HCT116 (cell line): ENCODE results near the gene PRICKLE2. TPM values are rescaled to one million over a fixed set of nuclear protein-coding genes. Genes with fewer than 3 reads are reported as not detected.

Experiments
- ATAC-seq: fragments of 200-7000 bp; cut with Tn5 transposase; 2 replicates; pipeline ENCODE4 v1.9.1; 2020; ENCODE audit warnings: mild to moderate bottlenecking, moderate library complexity
- BruUV-seq: library from RNA; stranded (reverse); fragments of 400-500 nt; replicated peaks from 2 replicates; lab custom pipeline; 2021; lab: Mats Ljungman, UMichigan
- CTCF ChIA-PET: fragments of 300-600 bp; sonication (Branson Sonifier 250); formaldehyde crosslinking; loops from one replicate; lab custom pipeline; 2021; ENCODE audit warnings: antibody characterized with exemption; lab: Charles Lee
- POLR2A ChIA-PET: fragments of 300-600, 350-600 bp; sonication (Branson Sonifier 250); formaldehyde crosslinking; loops from one replicate; lab custom pipeline; 2021; ENCODE audit warnings: antibody characterized with exemption; lab: Charles Lee
- RAD21 ChIA-PET, 2 experiments: fragments of 300-600 bp; sonication (Branson Sonifier 250); formaldehyde crosslinking; loops; one replicate each; lab custom pipeline; 2023; ENCODE audit warnings: low total read pairs in 2 of 2; ENCODE audit not compliant: uncharacterized antibody in 2 of 2, unreplicated experiment in 2 of 2, low non-redundant PET in 1 of 2; lab: Charles Lee
- DNase-seq: peaks from one replicate; pipeline ENCODE4 v3.0.0-alpha.2; 2010; ENCODE audit warnings: low read depth, low spot score
- H2AFZ ChIP-seq: fragments of 200-600 bp; shearing (Covaris generic), sonication (generic); 2 replicates; pipeline ENCODE4 v1.6.1; 2017; ENCODE audit warnings: low read depth, mixed run types, mixed read lengths, antibody characterized with exemption, low read length; ENCODE audit not compliant: poor library complexity, severe bottlenecking
- H3K27ac ChIP-seq: 2 replicates; pipeline ENCODE4 v1.5.1; 2012; ENCODE audit warnings: low read depth, low read length
- H3K27me3 ChIP-seq: fragments of 200-600 bp; sonication (generic); 2 replicates; pipeline ENCODE4 v1.6.1; 2016; ENCODE audit warnings: mixed run types, low read length, mixed read lengths; ENCODE audit not compliant: insufficient read depth
- H3K36me3 ChIP-seq, 2 experiments: fragments of 200-500 bp in 1 of 2; fragments of 200-600 bp in 1 of 2; sonication (Bioruptor generic) in 1 of 2; sonication (generic) in 1 of 2; 2 replicates each; pipeline versions ENCODE4 v1.5.1 to v1.6.1; 2014 to 2016; ENCODE audit warnings: low read length in 2 of 2, inconsistent platforms in 1 of 2, mixed read lengths in 1 of 2, mixed run types in 1 of 2; ENCODE audit not compliant: insufficient read depth in 2 of 2, control insufficient read depth in 1 of 2
- H3K4me1 ChIP-seq, 2 experiments: fragments of 200-600 bp in 1 of 2; sonication (generic) in 1 of 2; 2 replicates each; pipeline versions ENCODE4 v1.5.1 to v1.6.1; 2012 to 2017; ENCODE audit warnings: low read length in 2 of 2, inconsistent platforms in 1 of 2, mild to moderate bottlenecking in 1 of 2, mixed read lengths in 1 of 2, mixed run types in 1 of 2, moderate library complexity in 1 of 2; ENCODE audit not compliant: insufficient read depth in 2 of 2, control insufficient read depth in 1 of 2
- H3K4me2 ChIP-seq: fragments of 200-600 bp; sonication (generic); 2 replicates; pipeline ENCODE4 v1.6.1; 2017; ENCODE audit warnings: mixed run types, low read length, mixed read lengths
- H3K4me3 ChIP-seq, 2 experiments: fragments of 200-600 bp in 1 of 2; sonication (generic) in 1 of 2; replicated peaks in 1 of 2; 2 replicates each; pipeline ENCODE4 v1.5.1; 2011 to 2016; ENCODE audit warnings: low read length in 2 of 2, control low read depth in 1 of 2, low read depth in 1 of 2, mild to moderate bottlenecking in 1 of 2, mixed read lengths in 1 of 2, mixed run types in 1 of 2
- H3K79me2 ChIP-seq: fragments of 200-600 bp; sonication (generic); 2 replicates; pipeline ENCODE4 v1.6.1; 2017; ENCODE audit warnings: mild to moderate bottlenecking, mixed run types, low read length, moderate library complexity, mixed read lengths; ENCODE audit not compliant: insufficient read depth
- H3K9ac ChIP-seq: fragments of 200-600 bp; sonication (generic); 2 replicates; pipeline ENCODE4 v1.6.1; 2016; ENCODE audit warnings: low read length, mixed read lengths
- H3K9me2 ChIP-seq: fragments of 200-600 bp; sonication (generic), shearing (Covaris generic); 2 replicates; pipeline ENCODE4 v1.6.1; 2017; ENCODE audit warnings: mixed run types, mild to moderate bottlenecking, moderate library complexity; ENCODE audit not compliant: insufficient read depth
- H3K9me3 ChIP-seq, 2 experiments: fragments of 200-500 bp in 1 of 2; fragments of 200-600 bp in 1 of 2; sonication (Bioruptor generic) in 1 of 2; sonication (generic) in 1 of 2; 2 replicates each; pipeline ENCODE4 v1.6.1; 2014 to 2017; ENCODE audit warnings: low read length in 2 of 2, mixed read lengths in 2 of 2, inconsistent platforms in 1 of 2, low read depth in 1 of 2, mild to moderate bottlenecking in 1 of 2, mixed run types in 1 of 2, moderate library complexity in 1 of 2; ENCODE audit not compliant: control insufficient read depth in 1 of 2, insufficient read depth in 1 of 2
- H4K20me1 ChIP-seq: fragments of 200-600 bp; sonication (generic), shearing (Covaris generic); 2 replicates; pipeline ENCODE4 v1.6.1; 2017; ENCODE audit warnings: mixed run types, mild to moderate bottlenecking, moderate library complexity; ENCODE audit not compliant: insufficient read depth
- CBX3 ChIP-seq: IDR thresholded peaks from 2 replicates; pipeline ENCODE4 v1.6.1; 2012; ENCODE audit warnings: low read depth
- EGR1 ChIP-seq: IDR thresholded peaks from 2 replicates; pipeline ENCODE4 v1.6.1; 2012; ENCODE audit warnings: low read depth
- JUND ChIP-seq: IDR thresholded peaks from 2 replicates; pipeline ENCODE4 v1.6.1; 2012
- MAX ChIP-seq: IDR thresholded peaks from 2 replicates; pipeline ENCODE4 v1.6.1; 2012
- POLR2A ChIP-seq: IDR thresholded peaks from 2 replicates; pipeline ENCODE4 v1.7.0; 2011; ENCODE audit warnings: borderline replicate concordance; ENCODE audit not compliant: insufficient read depth, insufficient read length; ENCODE audit errors: extremely low read depth
- POLR2AphosphoS5 ChIP-seq: IDR thresholded peaks from 2 replicates; pipeline ENCODE4 v1.6.1; 2011; ENCODE audit warnings: mild to moderate bottlenecking, low read depth, low read length, moderate library complexity
- SP1 ChIP-seq: IDR thresholded peaks from 2 replicates; pipeline ENCODE4 v1.6.1; 2012; ENCODE audit warnings: low read depth
- SRF ChIP-seq: IDR thresholded peaks from 2 replicates; pipeline ENCODE4 v1.6.1; 2012; ENCODE audit warnings: low read depth
- TCF7L2 ChIP-seq: IDR thresholded peaks from 2 replicates; pipeline ENCODE4 v1.7.0; 2011; ENCODE audit warnings: borderline replicate concordance, inconsistent platforms; ENCODE audit not compliant: insufficient read depth, insufficient read length; ENCODE audit errors: extremely low read depth
- ZBTB33 ChIP-seq: IDR thresholded peaks from 2 replicates; pipeline ENCODE4 v1.6.1; 2011; ENCODE audit warnings: mild to moderate bottlenecking, low read length, moderate library complexity; ENCODE audit not compliant: insufficient replicate concordance; ENCODE audit errors: extremely low read depth
- ZNF274 ChIP-seq: fragments of 200-500 bp; sonication (Bioruptor generic); IDR thresholded peaks from 2 replicates; pipeline ENCODE4 v1.6.1; 2014; ENCODE audit warnings: mild to moderate bottlenecking, low read depth, low read length, inconsistent platforms
- intact Hi-C: fragments of 100-400 bp; cut with micrococcal nuclease; formaldehyde crosslinking; loops from 2 replicates; pipeline ENCODE4 v1.10.0; 2022
- total RNA-seq: library from RNA; stranded (reverse); gene quantifications from one replicate; pipeline ENCODE4 v1.2.1, GENCODE V29; 2021; ENCODE audit not compliant: unreplicated experiment
- TF ChIP-seq, protein P1 (sequence below): IDR thresholded peaks from 2 replicates; pipeline ENCODE4 v1.6.1; 2012
- TF ChIP-seq, protein P2 (sequence below): IDR thresholded peaks from 2 replicates; pipeline ENCODE4 v1.6.1; 2012; ENCODE audit warnings: low read depth
- TF ChIP-seq, protein P3 (sequence below), 3 experiments: fragments of 200-600 bp in 1 of 3; sonication (generic) in 1 of 3; IDR thresholded peaks in 2 of 3; conservative IDR thresholded peaks in 1 of 3; 2 replicates each; pipeline ENCODE4 v1.5.1; 2012 to 2017; ENCODE audit warnings: low read depth in 2 of 3, low read length in 2 of 3, antibody characterized with exemption in 1 of 3, borderline replicate concordance in 1 of 3, control low read depth in 1 of 3, mild to moderate bottlenecking in 1 of 3, mixed read lengths in 1 of 3, mixed run types in 1 of 3, moderate library complexity in 1 of 3; ENCODE audit not compliant: insufficient read depth in 1 of 3

The PRICKLE2 gene
- total RNA-seq, 1 experiment from 2014 or later: 0.05 TPM

GRCh38 chr3:64093825-64094712 is 131.2 kb downstream of the PRICKLE2 start:
- CTCF ChIA-PET: no interaction called here
- TF ChIP-seq, protein P1, sequence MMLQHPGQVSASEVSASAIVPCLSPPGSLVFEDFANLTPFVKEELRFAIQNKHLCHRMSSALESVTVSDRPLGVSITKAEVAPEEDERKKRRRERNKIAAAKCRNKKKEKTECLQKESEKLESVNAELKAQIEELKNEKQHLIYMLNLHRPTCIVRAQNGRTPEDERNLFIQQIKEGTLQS: no peak
- TF ChIP-seq POLR2A: no peak
- TF ChIP-seq JUND: no peak
- no peak for TF ChIP-seq ZBTB33
- TF ChIP-seq CBX3: no peak
- no peak for TF ChIP-seq POLR2AphosphoS5
- no peak for TF ChIP-seq TCF7L2
- no peak for TF ChIP-seq SRF
- TF ChIP-seq, protein P2, sequence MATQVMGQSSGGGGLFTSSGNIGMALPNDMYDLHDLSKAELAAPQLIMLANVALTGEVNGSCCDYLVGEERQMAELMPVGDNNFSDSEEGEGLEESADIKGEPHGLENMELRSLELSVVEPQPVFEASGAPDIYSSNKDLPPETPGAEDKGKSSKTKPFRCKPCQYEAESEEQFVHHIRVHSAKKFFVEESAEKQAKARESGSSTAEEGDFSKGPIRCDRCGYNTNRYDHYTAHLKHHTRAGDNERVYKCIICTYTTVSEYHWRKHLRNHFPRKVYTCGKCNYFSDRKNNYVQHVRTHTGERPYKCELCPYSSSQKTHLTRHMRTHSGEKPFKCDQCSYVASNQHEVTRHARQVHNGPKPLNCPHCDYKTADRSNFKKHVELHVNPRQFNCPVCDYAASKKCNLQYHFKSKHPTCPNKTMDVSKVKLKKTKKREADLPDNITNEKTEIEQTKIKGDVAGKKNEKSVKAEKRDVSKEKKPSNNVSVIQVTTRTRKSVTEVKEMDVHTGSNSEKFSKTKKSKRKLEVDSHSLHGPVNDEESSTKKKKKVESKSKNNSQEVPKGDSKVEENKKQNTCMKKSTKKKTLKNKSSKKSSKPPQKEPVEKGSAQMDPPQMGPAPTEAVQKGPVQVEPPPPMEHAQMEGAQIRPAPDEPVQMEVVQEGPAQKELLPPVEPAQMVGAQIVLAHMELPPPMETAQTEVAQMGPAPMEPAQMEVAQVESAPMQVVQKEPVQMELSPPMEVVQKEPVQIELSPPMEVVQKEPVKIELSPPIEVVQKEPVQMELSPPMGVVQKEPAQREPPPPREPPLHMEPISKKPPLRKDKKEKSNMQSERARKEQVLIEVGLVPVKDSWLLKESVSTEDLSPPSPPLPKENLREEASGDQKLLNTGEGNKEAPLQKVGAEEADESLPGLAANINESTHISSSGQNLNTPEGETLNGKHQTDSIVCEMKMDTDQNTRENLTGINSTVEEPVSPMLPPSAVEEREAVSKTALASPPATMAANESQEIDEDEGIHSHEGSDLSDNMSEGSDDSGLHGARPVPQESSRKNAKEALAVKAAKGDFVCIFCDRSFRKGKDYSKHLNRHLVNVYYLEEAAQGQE: no peak
- TF ChIP-seq, protein P3, sequence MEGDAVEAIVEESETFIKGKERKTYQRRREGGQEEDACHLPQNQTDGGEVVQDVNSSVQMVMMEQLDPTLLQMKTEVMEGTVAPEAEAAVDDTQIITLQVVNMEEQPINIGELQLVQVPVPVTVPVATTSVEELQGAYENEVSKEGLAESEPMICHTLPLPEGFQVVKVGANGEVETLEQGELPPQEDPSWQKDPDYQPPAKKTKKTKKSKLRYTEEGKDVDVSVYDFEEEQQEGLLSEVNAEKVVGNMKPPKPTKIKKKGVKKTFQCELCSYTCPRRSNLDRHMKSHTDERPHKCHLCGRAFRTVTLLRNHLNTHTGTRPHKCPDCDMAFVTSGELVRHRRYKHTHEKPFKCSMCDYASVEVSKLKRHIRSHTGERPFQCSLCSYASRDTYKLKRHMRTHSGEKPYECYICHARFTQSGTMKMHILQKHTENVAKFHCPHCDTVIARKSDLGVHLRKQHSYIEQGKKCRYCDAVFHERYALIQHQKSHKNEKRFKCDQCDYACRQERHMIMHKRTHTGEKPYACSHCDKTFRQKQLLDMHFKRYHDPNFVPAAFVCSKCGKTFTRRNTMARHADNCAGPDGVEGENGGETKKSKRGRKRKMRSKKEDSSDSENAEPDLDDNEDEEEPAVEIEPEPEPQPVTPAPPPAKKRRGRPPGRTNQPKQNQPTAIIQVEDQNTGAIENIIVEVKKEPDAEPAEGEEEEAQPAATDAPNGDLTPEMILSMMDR (IDR thresholded peaks at IDR 0.05 in 2 of 3, conservative IDR thresholded peaks at IDR 0.05 in 1 of 3; ENCODE audit: borderline replicate concordance in 1 of 3, insufficient read depth in 1 of 3, low read depth in 2 of 3, low read length in 2 of 3): no peak
- TF ChIP-seq EGR1: no peak
- TF ChIP-seq ZNF274: no peak
- TF ChIP-seq SP1: no peak
- TF ChIP-seq MAX: no peak
- POLR2A ChIA-PET: no interaction called here

More at GRCh38 chr3:64093825-64094712, 131.2 kb downstream of the PRICKLE2 start:
- ATAC-seq: no peak
- Histone ChIP-seq H3K4me1 (no peaks in the 10 kb centered on the region), H3K9ac (no peak overlapping the region), H3K4me2 (no peak overlapping the region), H3K79me2 (no peaks in the 10 kb centered on the region), H3K27me3 (peaks cover 20% of the 10 kb centered on the region), H3K4me3 (no peak overlapping the region), H3K9me2 (no peaks in the 10 kb centered on the region), H3K36me3 (no peaks in the 10 kb centered on the region), H3K27ac (no peak overlapping the region), H4K20me1 (no peaks in the 10 kb centered on the region), H3K9me3 (no peaks in the 10 kb centered on the region), H2AFZ (no peak overlapping the region)
- intact Hi-C loops: no loop called here
- RAD21 ChIA-PET: no interaction called here
- no peak for DNase-seq
- BruUV-seq: no TSS peak
